IMR-90 (cell line): ENCODE results near the gene EIF4G2. TPM values are rescaled to one million over a fixed set of nuclear protein-coding genes. Genes with fewer than 3 reads are reported as not detected.

Experiments used
- ATAC-seq: fragments of 200-7000 bp; cut with Tn5 transposase; 2 replicates; pipeline ENCODE4 v1.9.1; 2020; ENCODE audit warnings: low read depth, mild to moderate bottlenecking, moderate library complexity
- BruUV-seq: library from RNA; stranded (reverse); fragments of 400-500 nt; replicated peaks from 2 replicates; lab custom pipeline; 2021; lab: Mats Ljungman, UMichigan
- CTCF ChIA-PET: fragments of 300-600 bp; formaldehyde crosslinking; extraction: SDS; loops from one replicate; lab custom pipeline; 2021; ENCODE audit warnings: antibody characterized with exemption; lab: Yijun Ruan, JAX
- POLR2A ChIA-PET: fragments of 300-600 bp; sonication (Branson Sonifier 250); formaldehyde crosslinking; loops from one replicate; lab custom pipeline; 2022; ENCODE audit warnings: antibody characterized with exemption; ENCODE audit not compliant: unreplicated experiment; lab: Charles Lee
- DNase-seq: peaks from one replicate; pipeline ENCODE4 v3.0.0; 2013
- H2AFZ ChIP-seq: replicated peaks from 2 replicates; pipeline ENCODE3; 2013; ENCODE audit warnings: low read length, mild to moderate bottlenecking; ENCODE audit not compliant: poor library complexity
- H2AK5ac ChIP-seq: 2 replicates; pipeline ENCODE4 v1.6.1; 2013; ENCODE audit warnings: low read depth, low read length, inconsistent platforms
- H2AK9ac ChIP-seq: replicated peaks from 2 replicates; pipeline ENCODE3; 2013; ENCODE audit warnings: mild to moderate bottlenecking, low read depth, low read length, moderate library complexity; ENCODE audit not compliant: poor library complexity
- H2BK120ac ChIP-seq: 2 replicates; pipeline ENCODE4 v1.6.1; 2013; ENCODE audit warnings: low read depth, low read length, inconsistent platforms
- H2BK15ac ChIP-seq: 3 replicates; pipeline ENCODE4 v1.6.1; 2013; ENCODE audit warnings: low read depth, low read length, inconsistent platforms
- H2BK20ac ChIP-seq: 2 replicates; pipeline ENCODE4 v1.6.1; 2013; ENCODE audit warnings: low read depth, mild to moderate bottlenecking, inconsistent platforms, low read length, moderate library complexity
- H2BK5ac ChIP-seq: 2 replicates; pipeline ENCODE4 v1.6.1; 2013; ENCODE audit warnings: mild to moderate bottlenecking, low read depth, low read length, inconsistent platforms; ENCODE audit not compliant: poor library complexity, severe bottlenecking
- H3K14ac ChIP-seq: replicated peaks from 2 replicates; pipeline ENCODE4 v1.6.1; 2013; ENCODE audit warnings: low read depth, low read length, inconsistent platforms
- H3K18ac ChIP-seq: 2 replicates; pipeline ENCODE4 v1.6.1; 2013; ENCODE audit warnings: low read depth, low read length, control low read depth
- H3K23ac ChIP-seq: 2 replicates; pipeline ENCODE4 v1.6.1; 2013; ENCODE audit warnings: low read depth, low read length, inconsistent platforms
- H3K27ac ChIP-seq: 2 replicates; pipeline ENCODE4 v1.5.1; 2013; ENCODE audit warnings: mild to moderate bottlenecking, control low read depth, low read length; ENCODE audit not compliant: insufficient read depth
- H3K27me3 ChIP-seq: 2 replicates; pipeline ENCODE4 v1.6.1; 2013; ENCODE audit warnings: low read length; ENCODE audit not compliant: control insufficient read depth, insufficient read depth
- H3K36me3 ChIP-seq: 2 replicates; pipeline ENCODE4 v1.6.1; 2013; ENCODE audit warnings: low read length, mixed read lengths; ENCODE audit not compliant: control insufficient read depth, insufficient read depth
- H3K4ac ChIP-seq: 2 replicates; pipeline ENCODE4 v1.6.1; 2013; ENCODE audit warnings: low read depth, low read length, inconsistent platforms
- H3K4me1 ChIP-seq: 2 replicates; pipeline ENCODE4 v1.6.1; 2013; ENCODE audit warnings: low read length, mixed read lengths; ENCODE audit not compliant: control insufficient read depth, insufficient read depth
- H3K4me2 ChIP-seq: 2 replicates; pipeline ENCODE4 v1.6.1; 2013; ENCODE audit warnings: low read depth, mild to moderate bottlenecking, control low read depth, low read length, moderate library complexity
- H3K4me3 ChIP-seq: 2 replicates; pipeline ENCODE4 v1.5.1; 2013; ENCODE audit warnings: low read depth, mild to moderate bottlenecking, control low read depth, low read length, moderate library complexity; ENCODE audit not compliant: insufficient read depth
- H3K56ac ChIP-seq: 2 replicates; pipeline ENCODE4 v1.6.1; 2013; ENCODE audit warnings: low read length, inconsistent platforms; ENCODE audit not compliant: insufficient read depth; ENCODE audit errors: extremely low read depth
- H3K79me1 ChIP-seq, 2 experiments: 2 replicates each; pipeline ENCODE4 v1.6.1; 2013; ENCODE audit warnings: low read length in 2 of 2, inconsistent platforms in 1 of 2, low read depth in 1 of 2
- H3K9ac ChIP-seq: 2 replicates; pipeline ENCODE4 v1.6.1; 2013; ENCODE audit warnings: low read depth, low read length, control low read depth
- H3K9me1 ChIP-seq: 2 replicates; pipeline ENCODE4 v1.6.1; 2013; ENCODE audit warnings: low read length, inconsistent platforms; ENCODE audit not compliant: insufficient read depth
- H3K9me3 ChIP-seq: 2 replicates; pipeline ENCODE4 v1.6.1; 2013; ENCODE audit warnings: low read length; ENCODE audit not compliant: control insufficient read depth, insufficient read depth
- H4K20me1 ChIP-seq: 2 replicates; pipeline ENCODE4 v1.6.1; 2013; ENCODE audit warnings: low read length, inconsistent platforms; ENCODE audit not compliant: insufficient read depth
- H4K5ac ChIP-seq: 2 replicates; pipeline ENCODE4 v1.6.1; 2013; ENCODE audit warnings: mild to moderate bottlenecking, low read depth, low read length, control low read depth
- H4K8ac ChIP-seq, 2 experiments: 2 replicates each; pipeline ENCODE4 v1.6.1; 2013; ENCODE audit warnings: low read depth in 2 of 2, low read length in 2 of 2, control low read depth in 1 of 2, inconsistent platforms in 1 of 2
- H4K91ac ChIP-seq: 2 replicates; pipeline ENCODE4 v1.6.1; 2013; ENCODE audit warnings: low read depth, low read length, inconsistent platforms; ENCODE audit not compliant: insufficient read depth
- BHLHE40 ChIP-seq: fragments of 150-350 bp; IDR thresholded peaks from 2 replicates; pipeline ENCODE4 v1.6.1; 2016; ENCODE audit warnings: mild to moderate bottlenecking, low read depth, low read length
- CEBPB ChIP-seq: IDR thresholded peaks from 2 replicates; pipeline ENCODE4 v1.6.1; 2012; ENCODE audit warnings: low read depth, low read length, improper control_type of control experiment
- CTCF ChIP-seq: conservative IDR thresholded peaks from 2 replicates; pipeline ENCODE4 v1.5.1; 2012; ENCODE audit warnings: mild to moderate bottlenecking, low read depth, low read length, improper control_type of control experiment
- ELK1 ChIP-seq: fragments of 150-350 bp; IDR thresholded peaks from 2 replicates; pipeline ENCODE4 v1.6.1; 2016; ENCODE audit warnings: low read depth, mild to moderate bottlenecking, low read length, moderate library complexity, borderline replicate concordance
- FOS ChIP-seq: fragments of 150-350 bp; IDR thresholded peaks from 2 replicates; pipeline ENCODE4 v1.6.1; 2016; ENCODE audit warnings: low read depth, low read length
- MAFK ChIP-seq: IDR thresholded peaks from 2 replicates; pipeline ENCODE4 v1.6.1; 2012; ENCODE audit warnings: low read depth, low read length, improper control_type of control experiment
- MAZ ChIP-seq: IDR thresholded peaks from 2 replicates; pipeline ENCODE4 v1.6.1; 2012; ENCODE audit warnings: low read depth, mild to moderate bottlenecking, low read length, improper control_type of control experiment, moderate library complexity, borderline replicate concordance
- POLR2A ChIP-seq: IDR thresholded peaks from 2 replicates; pipeline ENCODE4 v1.6.1; 2012; ENCODE audit warnings: mild to moderate bottlenecking, low read depth, low read length
- RAD21 ChIP-seq: IDR thresholded peaks from 2 replicates; pipeline ENCODE4 v1.6.1; 2012; ENCODE audit warnings: low read length, improper control_type of control experiment
- SMC3 ChIP-seq: fragments of 150-350 bp; IDR thresholded peaks from 2 replicates; pipeline ENCODE4 v1.6.1; 2016; ENCODE audit warnings: low read depth, mild to moderate bottlenecking, antibody characterized with exemption, low read length, moderate library complexity
- WGBS, 2 experiments: methylation state at CpG; one replicate each; pipeline versions ENCODE4 v1.1.5 to v1.1.7; 2013; ENCODE audit warnings: missing lambda C conversion rate in 2 of 2; ENCODE audit not compliant: insufficient read length in 1 of 2; ENCODE audit errors: extremely low coverage in 2 of 2; 5-methylcytosine and 5-hydroxymethylcytosine counted together
- dilution Hi-C: fragments of 300-500 bp; cut with HindIII; formaldehyde crosslinking; loops from one replicate; pipeline ENCODE4 v1.14.3; 2018; ENCODE audit warnings: low sequenced_read_pairs; ENCODE audit not compliant: unreplicated experiment
- in situ Hi-C: fragments of 300-500 bp; cut with MboI; formaldehyde crosslinking; loops from 3 replicates; pipeline ENCODE4 v1.14.3; 2019; ENCODE audit warnings: low sequenced_read_pairs, inconsistent platforms, mixed read lengths
- intact Hi-C: fragments of 100-400 bp; cut with micrococcal nuclease; formaldehyde crosslinking; loops from 2 replicates; pipeline ENCODE4 v1.10.0; 2022
- polyA plus RNA-seq, 3 experiments: library from polyadenylated mRNA; depleted of rRNA; stranded (reverse); fragments of >200 nt; gene quantifications; 2 replicates each; pipeline ENCODE4 v1.2.3, GENCODE V29; 2012; ENCODE audit warnings: low replicate concordance in 1 of 3
- total RNA-seq: library from RNA; depleted of rRNA; stranded (reverse); fragments of >200 nt; gene quantifications from 2 replicates; pipeline ENCODE4 v1.2.3, GENCODE V29; 2012
- TF ChIP-seq, protein P1 (sequence below): fragments of 150-350 bp; IDR thresholded peaks from 2 replicates; pipeline ENCODE4 v1.6.1; 2017; ENCODE audit warnings: mild to moderate bottlenecking, antibody characterized with exemption, low read length, low read depth

EIF4G2 gene
- total and polyA plus RNA-seq, 2 of the 4 experiments (the other 2 are of a cell fraction), result 492 to 1,216 TPM

GRCh38 chr11:10792385-10793068 lies 16.2 kb downstream of the EIF4G2 start:
- no peaks in the 10 kb centered on the region for H3K79me1 ChIP-seq
- dilution Hi-C loops (no loop called here), intact Hi-C loops (loop anchor here (1.0 to 5.0 kb wide), 3 partner anchors 140 to 995 kb away; no protein-coding TSS in a partner anchor), in situ Hi-C loops (loop anchor here (5.0 to 25.0 kb wide), 3 partner anchors 230 to 1470 kb away; no protein-coding TSS in a partner anchor)
- no peak overlapping the region for H2BK15ac ChIP-seq
- H2AK9ac ChIP-seq, result no peak overlapping the region
- peaks cover 14% of the 10 kb centered on the region for H3K36me3 ChIP-seq
- no peaks in the 10 kb centered on the region for H3K9me1 ChIP-seq
- H2AFZ ChIP-seq, result peak overlapping the region; percentile 68
- ChIA-PET POLR2A (no interaction called here), CTCF (interaction anchor here (0.7 to 2.4 kb wide), 17 partner anchors 10 to 996 kb away, joined by 3 to 14 read pairs (median 5); no protein-coding TSS in a partner anchor)
- H3K23ac ChIP-seq, result no peak overlapping the region
- 27% methylated on average over 5 of the region's 24 CpGs; no CpG with 5 or more reads in 1 of the 2 experiments for WGBS, 2 experiments
- H4K8ac ChIP-seq, result no peak overlapping the region
- H3K14ac ChIP-seq, result no peak overlapping the region
- peaks cover 21% of the 10 kb centered on the region; the same call in 1 of the 2 replicates for H4K20me1 ChIP-seq
- no peak overlapping the region for H3K56ac ChIP-seq
- BruUV-seq, result no TSS peak
- H3K9ac ChIP-seq, result no peak overlapping the region
- no peak overlapping the region for H3K4me3 ChIP-seq
- no peaks in the 10 kb centered on the region for H3K9me3 ChIP-seq
- H2BK20ac ChIP-seq, result no peak overlapping the region
- no peak overlapping the region for H4K91ac ChIP-seq
- no peak overlapping the region for H2BK5ac ChIP-seq
- H3K27me3 ChIP-seq, result no peaks in the 10 kb centered on the region
- no peak overlapping the region for H3K27ac ChIP-seq
- no peak overlapping the region for H2BK120ac ChIP-seq
- DNase-seq, result peak; percentile 62
- H3K4ac ChIP-seq, result no peak overlapping the region
- no peak overlapping the region for H4K5ac ChIP-seq
- TF ChIP-seq, protein P1, sequence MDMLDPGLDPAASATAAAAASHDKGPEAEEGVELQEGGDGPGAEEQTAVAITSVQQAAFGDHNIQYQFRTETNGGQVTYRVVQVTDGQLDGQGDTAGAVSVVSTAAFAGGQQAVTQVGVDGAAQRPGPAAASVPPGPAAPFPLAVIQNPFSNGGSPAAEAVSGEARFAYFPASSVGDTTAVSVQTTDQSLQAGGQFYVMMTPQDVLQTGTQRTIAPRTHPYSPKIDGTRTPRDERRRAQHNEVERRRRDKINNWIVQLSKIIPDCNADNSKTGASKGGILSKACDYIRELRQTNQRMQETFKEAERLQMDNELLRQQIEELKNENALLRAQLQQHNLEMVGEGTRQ, result no peak
- no peak for TF ChIP-seq BHLHE40
- TF ChIP-seq MAZ, result peak; percentile 20; the same call in 1 of the 2 replicates
- no peak for TF ChIP-seq MAFK
- TF ChIP-seq SMC3, result peak; percentile 79
- peak; percentile 93 for TF ChIP-seq CTCF
- peak; percentile 92 for TF ChIP-seq RAD21
- TF ChIP-seq ELK1, result no peak
- no peak for TF ChIP-seq POLR2A
- TF ChIP-seq FOS, result no peak
- TF ChIP-seq CEBPB, result no peak
- H3K4me1 ChIP-seq, result no peaks in the 10 kb centered on the region
- no peak overlapping the region for H3K18ac ChIP-seq
- H3K4me2 ChIP-seq, result peak overlapping the region; percentile 74
- H2AK5ac ChIP-seq, result no peak overlapping the region; the same call in 1 of the 2 replicates
- ATAC-seq, result peak; percentile 94
